CD1c-positive myeloid dendritic cell (primary cell): Measurements from ENCODE around the gene PLXNC1.

Experiments
- DNase-seq: peaks from one replicate; pipeline ENCODE4 v3.0.0-alpha.2; 2016; ENCODE audit errors: extremely low spot score

The PLXNC1 gene

DNA sequence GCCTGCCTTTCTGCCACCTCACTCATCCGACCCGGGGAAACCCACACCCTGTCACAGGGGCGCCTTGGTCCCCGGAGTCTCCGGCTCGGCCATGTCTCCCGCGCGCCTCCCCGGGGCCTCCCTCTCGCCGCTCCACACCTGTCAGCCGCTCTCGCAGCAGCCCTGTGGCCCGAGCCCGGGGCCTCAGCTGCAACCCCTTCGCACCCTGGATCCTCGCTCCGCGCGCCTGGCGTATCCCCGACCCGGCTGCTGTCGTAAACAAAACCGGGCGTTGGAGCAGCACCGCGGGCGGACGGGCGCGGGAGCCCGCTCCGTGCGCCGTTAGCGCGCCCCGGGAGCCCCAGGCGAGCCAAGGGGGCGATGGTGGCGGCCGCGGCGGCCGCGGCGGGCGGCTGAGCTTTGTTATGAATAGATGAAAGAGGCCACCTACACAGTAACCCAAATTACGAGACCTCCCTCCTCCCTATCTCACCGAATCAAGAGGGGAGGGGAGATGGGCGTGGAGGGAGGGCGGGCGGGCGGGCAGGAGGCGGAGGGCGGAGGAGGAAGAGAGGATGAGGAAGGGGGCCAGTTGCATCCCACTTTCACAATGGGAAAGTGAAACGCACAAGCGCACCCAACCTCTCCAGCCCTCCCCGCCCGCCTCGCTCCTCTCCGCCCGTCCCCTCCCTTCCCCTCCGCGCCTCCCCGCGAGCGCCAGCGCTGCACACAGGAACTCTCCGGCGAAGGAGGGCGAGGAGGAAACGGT, at the start of gene PLXNC1:
TSS of gene PLXNC1 (plus strand) at position 587 of the 748 bp plus-strand sequence. CDS start 395 bp downstream, outside the sequence.
- peak; percentile 76 for DNase-seq

DNA sequence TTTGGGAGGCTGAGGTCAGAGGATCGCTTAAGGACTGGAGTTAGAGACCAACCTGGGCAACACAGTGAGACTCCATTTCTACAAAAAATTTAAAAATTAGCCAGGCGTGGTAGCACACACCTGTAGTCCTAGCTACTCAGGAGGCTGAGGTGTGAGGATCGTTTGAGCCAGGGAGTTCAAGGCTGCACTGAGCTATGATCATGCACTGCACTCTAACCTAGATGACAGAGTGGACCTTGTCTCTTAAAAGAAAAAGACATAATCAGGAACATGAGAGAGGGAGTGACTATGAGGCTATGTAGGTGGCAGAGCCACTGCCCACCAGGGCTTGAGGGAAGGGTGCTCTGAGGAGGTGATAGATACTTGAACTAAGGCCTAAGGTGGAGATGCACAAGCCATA, 49.2 kb upstream of the PLXNC1 start:
- DNase-seq = no peak

DNA sequence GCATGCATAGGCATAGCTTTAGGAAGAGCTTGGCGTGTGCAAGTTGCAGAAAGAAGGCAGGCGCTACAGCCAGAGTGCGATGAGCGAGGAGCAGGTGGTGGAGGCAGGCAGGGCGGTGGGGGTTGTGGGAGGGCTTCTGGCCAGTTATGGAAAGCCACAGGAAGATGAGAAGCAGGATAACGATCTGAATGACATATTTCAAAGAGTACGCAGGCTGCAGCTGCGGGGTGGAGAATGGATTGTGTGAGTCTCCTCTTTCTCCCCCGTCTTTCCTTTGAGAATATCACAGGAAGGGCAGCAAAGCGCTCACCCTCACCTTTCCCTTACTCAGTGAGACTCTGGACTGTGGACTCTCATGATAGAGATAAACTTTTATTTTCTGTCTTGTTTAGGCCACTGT, 48.7 kb upstream of the PLXNC1 start:
- no peak for DNase-seq

DNA sequence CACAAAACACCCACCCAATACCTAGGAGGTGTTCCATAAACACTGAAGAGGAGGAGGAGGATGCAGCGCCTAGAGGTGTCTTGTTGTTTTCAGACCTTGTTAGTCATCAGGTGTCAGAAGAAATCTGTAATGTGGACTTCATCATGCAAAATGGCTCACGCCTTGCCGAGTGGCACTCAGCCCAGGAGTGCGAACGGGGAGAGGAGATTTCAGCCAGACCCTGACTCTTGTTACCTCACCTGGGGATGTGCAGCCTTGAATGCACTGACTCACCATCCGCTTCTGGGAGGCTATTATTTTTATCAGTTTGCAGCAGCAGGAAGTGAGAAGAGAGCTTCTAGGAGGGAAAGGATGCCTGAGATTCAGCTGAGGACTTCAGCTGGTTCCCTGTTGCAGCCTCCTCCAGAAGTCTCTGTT, 48.2 kb upstream of the PLXNC1 start:
- no peak for DNase-seq

DNA sequence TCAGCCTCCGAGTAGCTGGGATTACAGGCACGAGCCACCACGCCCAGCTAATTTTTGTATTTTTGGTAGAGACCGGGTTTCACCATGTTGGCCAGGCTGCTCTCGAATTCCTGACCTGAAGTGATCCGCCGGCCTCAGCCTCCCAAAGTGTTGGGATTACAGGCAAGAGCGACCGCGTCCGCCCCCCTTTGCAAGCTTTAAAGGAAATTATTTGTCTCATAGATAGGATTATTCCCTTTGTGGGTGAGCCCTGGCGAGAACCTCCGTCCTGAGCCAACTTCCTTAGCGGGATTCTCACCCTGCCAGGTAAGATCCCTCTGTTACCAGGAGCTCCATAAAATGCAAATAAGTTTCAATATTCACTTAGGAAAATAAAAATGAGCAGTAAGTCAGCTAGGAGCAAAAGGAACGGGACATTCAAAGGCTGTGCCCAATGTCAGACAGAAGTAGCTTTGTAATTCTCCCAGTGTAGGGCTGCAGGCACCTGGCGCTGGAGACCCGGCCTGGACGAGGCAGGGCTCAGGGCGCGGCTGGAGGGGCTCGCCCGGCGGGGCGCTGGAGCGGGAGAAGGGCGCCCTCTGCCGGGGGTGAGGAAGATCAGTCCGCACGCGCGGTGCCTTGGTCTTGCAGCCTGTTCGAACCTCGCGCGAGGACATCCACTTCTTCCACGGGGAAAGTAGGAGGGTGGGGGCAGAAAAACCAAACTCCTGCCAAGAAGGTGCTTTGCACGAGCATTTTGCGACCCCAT, 47.2 kb upstream of the PLXNC1 start:
- peak; percentile 81 for DNase-seq

DNA sequence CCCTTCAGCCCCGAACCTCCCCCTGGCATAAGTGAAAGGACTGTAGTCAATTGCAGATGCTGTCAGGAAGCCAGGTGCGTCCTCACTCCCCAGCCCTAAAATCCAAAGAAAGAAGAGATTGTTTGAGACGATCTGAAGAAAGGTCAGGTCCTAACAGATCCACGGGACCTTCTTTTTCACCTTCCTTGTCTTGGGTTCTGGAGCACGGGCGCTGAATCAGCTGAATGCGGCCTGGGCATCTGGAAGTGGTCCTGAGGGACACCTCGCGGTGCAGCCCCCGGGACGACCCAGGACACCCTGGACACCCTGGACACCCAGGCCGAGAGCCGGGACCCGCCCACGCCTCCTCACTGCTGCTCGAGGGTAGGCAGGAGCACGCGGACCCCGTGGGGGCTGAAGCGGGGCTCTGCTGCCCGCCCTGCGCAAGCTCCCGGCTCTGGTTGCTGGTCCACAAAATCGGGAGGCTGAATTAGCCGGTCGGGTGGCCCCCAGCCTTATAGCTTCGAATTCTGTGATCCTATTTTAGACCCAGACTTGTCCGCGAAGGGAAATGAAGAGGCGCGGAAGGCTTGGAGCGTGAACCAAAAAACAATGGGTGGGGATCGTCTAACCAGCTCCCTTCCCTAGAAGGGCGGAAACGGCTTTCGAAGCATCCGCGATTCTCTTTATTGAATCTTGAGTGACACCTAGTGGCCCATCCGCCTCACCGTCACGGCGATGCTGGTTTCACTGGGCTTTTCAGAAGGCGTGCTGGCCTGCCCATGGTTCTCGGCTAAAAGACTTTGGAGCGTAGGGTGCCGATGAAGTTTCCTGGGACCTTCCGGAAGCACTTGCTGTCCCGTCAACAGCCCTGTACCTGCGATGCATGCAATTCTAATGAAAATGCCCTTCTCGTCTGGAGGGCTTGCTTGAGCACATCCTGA, 46.4 kb upstream of the PLXNC1 start:
- peak; percentile 93 for DNase-seq

DNA sequence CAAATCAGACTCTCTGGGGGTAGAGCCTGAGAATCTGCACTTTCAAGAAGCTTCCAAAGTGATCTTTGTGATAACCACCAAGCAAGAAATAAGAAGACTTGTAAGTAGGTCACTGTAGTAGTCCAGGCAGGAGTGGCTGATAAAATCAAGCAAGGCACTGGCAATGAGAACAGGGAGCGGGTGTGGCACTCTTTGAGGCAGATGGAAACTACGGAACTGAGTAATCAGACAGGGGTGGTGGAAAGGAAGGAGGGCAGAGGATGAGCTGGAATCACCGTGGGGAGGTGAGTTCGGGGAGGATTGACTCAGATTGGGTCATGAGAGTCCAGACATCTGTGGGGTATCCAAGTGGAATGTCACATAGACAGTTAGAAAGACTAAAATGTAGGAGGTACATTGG, 44.4 kb upstream of the PLXNC1 start:
- DNase-seq = no peak

DNA sequence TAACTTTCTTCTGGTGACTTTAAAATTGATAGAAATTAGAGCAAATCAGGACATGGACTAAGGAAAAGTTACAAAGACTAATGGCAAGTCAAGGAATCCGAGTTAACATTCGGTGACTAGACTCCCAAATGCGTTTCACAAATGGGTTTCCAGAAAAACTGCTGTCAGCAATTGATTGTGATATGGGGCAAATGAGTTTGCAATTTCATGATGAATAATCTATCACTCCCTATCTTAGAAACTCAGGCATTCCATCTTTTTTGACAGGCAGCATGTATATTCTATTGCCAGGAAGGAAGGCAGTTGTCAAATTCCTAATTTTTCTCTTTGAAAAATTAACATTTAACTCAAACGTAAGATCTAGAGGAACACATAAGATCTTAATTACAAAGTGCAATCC, 40.5 kb upstream of the PLXNC1 start:
- no peak for DNase-seq

DNA sequence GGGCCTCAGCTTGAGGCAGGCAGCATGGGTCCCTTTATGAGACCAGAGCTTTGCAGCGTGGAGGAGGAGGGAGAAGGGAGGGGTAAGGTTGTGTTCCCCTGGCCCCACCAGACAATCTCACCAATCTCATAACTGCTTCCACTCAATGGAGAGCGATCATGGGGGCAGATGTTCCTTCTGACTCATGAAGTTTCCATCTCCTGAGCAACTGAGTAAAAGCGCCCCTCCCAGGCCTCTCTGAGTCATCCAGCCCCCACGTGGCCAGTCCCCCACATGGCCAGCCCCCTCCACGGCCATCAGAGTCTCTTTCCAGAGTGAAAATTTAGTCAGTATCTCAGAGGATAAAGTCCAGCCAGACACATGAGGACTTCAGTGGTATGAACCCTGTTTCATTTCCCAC, 39.2 kb upstream of the PLXNC1 start:
- no peak for DNase-seq

DNA sequence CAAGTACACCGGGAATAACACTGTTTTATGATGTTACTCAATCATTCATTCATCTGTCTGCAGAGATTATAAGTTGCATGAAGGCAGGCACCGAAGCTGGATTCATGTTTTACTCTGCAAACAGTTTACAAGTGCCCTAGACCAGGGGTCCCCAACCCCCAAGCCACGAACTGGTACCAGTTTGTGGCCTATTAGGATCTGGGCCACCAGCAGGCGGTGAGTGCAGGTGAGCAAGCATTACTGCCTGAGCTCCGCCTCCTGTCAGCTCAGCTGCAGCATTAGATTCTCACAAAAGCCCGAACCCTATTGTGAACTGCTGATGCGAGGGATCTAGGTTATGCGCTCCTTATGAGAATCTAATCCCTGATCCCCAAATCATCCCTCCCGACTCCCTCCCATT, 38.1 kb upstream of the PLXNC1 start:
- no peak for DNase-seq

DNA sequence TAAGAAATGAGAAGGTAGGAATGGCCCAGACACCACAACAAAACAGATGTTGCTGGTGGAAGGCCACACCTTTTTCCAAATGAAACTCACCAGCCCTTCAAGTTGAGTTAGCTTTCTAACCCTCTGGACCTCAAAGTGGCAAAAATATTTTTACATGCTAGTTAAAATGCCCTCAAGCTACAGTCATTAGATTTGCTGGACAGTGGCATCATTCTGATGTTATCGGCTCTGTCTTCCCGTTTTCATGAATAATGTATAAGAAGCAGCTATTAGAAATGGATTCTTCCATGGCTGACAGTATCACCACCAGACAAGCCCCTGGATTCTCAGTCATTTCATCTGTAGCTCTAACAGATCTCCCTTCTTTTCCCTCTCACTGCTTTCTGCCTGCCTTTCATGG, 37.1 kb upstream of the PLXNC1 start:
- DNase-seq = no peak

DNA sequence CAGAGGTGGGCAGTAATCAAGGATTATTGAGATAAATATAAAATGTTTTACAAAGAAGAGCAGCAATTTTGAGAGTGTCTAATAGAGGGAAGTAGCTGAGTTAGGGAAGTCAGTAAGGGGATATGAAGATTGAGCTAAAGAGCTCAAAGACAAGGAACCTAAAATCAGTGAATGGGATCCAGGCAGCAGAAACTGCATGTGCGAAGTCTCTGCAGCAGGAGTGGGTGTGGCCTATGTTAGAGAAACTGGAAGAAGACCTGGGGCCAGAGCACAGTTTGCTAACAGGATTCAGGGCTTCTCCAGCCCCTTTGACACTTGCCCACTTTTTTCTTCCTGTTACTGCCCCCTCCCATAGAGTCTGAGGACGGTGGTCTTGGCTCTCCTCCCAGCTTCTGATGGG, 36.3 kb upstream of the PLXNC1 start:
- peak; percentile 80 for DNase-seq

DNA sequence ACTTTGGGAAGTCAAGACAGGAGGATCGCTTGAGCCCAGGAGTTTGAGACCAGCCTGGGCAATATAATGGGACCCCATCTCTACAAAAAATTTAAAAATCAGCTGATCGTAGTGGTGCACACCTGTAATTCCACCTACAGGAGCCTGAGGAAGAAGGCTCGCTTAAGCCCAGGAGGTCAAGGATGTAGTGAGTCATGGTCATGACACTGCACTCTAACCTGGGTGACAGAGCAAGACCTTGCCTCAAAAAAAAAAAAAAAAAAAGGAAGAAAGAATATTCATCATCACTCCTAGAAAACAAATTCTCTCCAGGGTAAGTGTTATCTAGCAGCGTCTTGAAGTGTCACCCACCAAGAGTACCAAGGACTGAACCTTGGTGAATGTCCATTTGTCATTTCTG, 34.2 kb upstream of the PLXNC1 start:
- no peak for DNase-seq

DNA sequence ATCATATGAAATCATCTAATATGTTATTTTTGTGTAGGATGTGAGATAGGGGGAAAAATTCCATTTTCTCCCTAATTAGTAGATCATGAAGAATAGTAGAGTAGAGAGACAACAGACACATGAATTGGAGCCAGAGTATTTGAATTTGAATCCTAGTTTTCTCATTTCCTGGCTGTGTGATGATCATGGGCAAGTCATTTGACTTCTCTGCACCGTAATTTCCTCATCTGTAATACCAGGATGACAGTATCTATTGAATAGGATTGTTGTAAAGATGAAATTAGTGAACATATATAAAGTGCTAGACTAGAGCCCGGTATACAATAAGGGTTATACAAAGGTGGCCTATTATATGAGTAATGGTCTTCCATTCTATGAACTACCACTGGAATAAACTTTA, 32.2 kb upstream of the PLXNC1 start:
- no peak for DNase-seq

DNA sequence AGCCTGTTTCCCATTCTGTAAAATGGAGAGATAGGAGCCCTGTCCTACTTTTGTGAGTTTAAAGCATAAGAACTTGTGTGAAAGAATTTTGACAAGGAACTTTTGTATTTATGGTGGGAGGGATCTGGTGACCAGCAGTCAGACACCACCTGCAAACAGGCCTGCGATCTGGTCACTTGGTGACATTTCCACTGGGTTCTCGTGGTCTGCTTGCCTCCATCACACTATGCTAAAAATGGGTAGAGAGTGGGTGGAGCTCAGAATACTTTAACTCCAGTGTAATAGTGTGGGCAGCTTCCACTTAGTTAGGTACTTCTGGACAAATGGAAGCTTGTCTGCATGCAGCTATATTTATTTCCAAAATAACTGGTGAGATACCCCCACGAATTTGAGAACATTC, 26.5 kb upstream of the PLXNC1 start:
- DNase-seq = peak; percentile 38

DNA sequence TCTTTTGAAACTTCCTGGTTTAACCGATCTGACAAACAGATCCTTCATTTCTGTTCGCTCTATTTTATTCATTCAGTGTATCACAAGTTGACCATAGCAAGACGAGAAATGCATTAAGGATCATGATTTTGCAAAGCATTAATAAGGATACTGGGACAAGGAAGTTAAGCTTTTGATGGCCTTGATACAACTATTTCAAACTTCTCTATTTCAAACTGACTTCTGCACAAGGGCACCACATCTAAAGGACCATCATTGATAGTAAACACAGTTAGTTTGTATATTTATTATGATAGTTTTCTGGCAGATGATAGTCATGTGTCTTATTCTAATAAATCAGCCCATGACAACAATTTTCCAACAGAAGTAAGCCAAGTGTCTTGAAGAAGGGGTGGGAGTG, 25.8 kb upstream of the PLXNC1 start:
- DNase-seq = peak; percentile 38

DNA sequence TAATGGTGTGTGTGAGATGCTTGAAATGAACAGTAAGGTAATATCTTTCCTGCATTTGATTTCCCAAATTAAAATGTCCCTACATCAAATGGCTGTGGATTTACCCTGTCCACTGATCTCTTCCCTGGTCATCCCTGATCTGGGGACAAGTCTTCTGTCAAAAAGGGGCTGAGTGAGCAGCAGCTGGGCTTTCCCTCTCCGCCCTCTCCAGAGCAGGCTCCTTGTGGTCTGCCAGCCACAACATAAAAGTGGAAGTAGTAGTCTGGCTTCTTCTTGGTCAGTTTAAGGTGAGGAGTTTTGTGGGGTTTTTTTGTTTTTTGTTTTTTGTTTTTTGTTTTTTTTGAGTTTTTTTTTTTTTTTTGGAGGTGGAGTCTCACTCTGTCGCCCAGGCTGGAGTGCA, 25.2 kb upstream of the PLXNC1 start:
- DNase-seq = peak; percentile 62

DNA sequence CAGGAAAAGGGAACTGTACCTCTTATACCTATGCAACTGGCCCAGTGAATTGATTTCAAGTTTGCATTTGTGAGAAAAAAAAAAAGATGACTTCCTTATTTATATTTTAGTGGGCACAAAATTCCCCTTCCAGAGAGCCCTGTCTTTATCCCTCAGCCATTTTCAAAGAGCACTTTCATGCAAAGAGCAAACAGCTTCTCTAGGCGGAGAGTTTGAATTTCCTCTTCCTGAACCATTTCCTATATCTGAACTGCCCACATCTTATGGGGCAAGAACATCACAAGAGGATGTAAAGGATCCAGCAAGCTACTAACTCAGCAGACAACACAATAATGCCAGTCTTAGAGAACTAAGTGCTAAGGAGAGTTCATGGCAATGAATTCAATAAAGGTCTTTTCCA, 22.3 kb upstream of the PLXNC1 start:
- DNase-seq = peak; percentile 89

DNA sequence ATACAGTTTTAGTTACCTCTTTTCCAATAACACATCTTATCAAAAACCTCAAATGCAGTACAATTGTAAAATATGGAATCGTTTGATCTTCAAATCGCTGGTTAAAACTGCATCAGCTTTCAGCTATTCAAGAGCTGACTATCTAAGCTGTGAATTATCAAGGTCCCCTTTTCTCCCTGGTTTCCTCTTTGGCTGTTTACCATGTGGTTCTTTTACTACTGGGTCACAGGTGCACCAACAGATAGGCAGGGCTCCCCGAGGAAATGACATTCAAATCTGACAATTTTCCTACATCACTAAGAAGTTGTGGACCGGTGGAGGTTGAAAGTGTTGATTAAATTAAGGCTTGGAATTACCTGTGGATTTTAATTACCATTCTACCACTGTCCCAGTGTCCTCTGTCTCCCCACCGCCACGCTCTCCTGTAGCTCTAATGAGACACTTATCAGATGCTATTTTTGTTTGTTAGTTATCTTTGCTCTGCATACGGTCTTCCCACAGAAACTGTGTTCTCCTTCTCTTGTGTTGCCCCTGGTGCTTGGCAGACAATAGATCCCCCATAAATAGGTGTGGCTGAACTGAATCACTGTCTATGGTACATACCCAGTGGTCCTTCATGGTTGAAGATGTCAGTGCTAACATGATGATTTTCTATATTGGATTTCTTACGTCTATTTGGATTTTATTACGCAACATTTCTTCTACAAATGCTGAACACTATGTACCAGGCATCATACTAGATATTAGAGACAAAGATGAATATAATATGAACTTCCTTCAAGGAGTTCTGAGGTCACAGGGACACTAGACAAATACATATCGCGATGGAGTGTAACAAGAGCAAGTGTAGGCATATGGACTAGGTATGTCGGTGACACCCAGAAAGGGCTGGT, 20.9 kb upstream of the PLXNC1 start:
- no peak for DNase-seq

DNA sequence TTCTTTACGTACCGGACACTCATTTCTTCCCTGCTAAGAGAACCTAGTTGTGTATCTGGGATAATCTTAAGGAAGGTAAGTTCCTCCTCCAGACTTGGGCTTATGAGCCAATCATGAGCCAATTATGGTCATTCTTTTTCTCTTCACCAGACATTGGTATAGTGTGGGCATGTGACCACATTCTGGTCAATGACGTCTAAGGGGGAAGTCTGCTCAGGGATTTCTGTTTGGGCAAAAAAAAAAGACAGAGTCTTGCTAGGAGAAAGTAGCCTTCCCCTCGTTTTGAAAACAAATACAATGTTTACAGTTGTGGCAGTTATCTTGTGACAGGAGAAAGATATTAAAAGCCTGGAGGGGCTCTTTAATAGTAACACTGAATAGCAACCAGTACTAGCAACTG, 20.1 kb upstream of the PLXNC1 start:
- peak; percentile 33 for DNase-seq
